GM19324 (cell line): ENCODE measurements around the gene ZNF655.

ENCODE experiments used
- ATAC-seq: cut with Tn5 transposase; IDR thresholded peaks from one replicate; pipeline ENCODE4 v1.9.1; 2021; ENCODE audit warnings: mild to moderate bottlenecking, moderate library complexity; ENCODE audit not compliant: unreplicated experiment, low FRiP score

Gene ZNF655

GRCh38 chr7:99601656-99602310 lies 43.3 kb downstream of the ZNF655 start:
- ATAC-seq: no peak

GRCh38 chr7:99605527-99605926 lies 47.1 kb downstream of the ZNF655 start:
- ATAC-seq: no peak

GRCh38 chr7:99606531-99606930 lies 48.1 kb downstream of the ZNF655 start:
- ATAC-seq: no peak

- ATAC-seq: no peak
These were observed 49.1 kb downstream of the ZNF655 start for GRCh38 chr7:99607548-99607947.

- no peak for ATAC-seq
These were observed 56.1 kb downstream of the ZNF655 start for GRCh38 chr7:99614495-99614894.

GRCh38 chr7:99615989-99616358 lies 57.5 kb downstream of the ZNF655 start:
- no peak for ATAC-seq

- peak; percentile 97 for ATAC-seq
These were observed 58.1 kb downstream of the ZNF655 start, which contains the start of gene ZSCAN25 for GRCh38 chr7:99616359-99617191. Gene ZSCAN25, plus strand, starts transcription at chr7:99616946. Its CDS starts 2,661 bp downstream, at chr7:99619607.

- ATAC-seq: no peak
These were observed 58.8 kb downstream of the ZNF655 start for GRCh38 chr7:99617192-99617781.

- no peak for ATAC-seq
These were observed 60.3 kb downstream of the ZNF655 start for GRCh38 chr7:99618726-99619125.

GRCh38 chr7:99619571-99620130 lies 61.2 kb downstream of the ZNF655 start:
- ATAC-seq: no peak

DNA sequence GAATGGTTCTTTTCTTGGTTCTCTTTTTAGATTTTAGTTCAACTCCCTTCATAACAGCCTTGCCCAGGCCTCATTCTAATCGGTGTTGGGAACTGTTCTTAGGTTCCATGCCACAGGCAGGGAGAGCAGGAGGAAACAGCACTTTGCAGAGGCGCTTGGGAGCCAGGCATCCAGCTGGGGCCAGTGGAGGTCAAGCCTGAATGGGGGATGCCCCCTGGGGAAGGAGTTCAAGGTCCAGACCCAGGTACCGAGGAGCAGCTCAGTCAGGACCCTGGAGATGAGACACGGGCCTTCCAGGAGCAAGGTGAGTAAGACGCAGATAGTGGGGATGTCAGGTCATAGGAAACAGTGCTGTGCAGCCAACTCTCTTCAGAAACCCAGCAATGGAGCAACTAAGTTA lies 62.8 kb downstream of the ZNF655 start:
- ATAC-seq: no peak

GRCh38 chr7:99622596-99622995 lies 64.2 kb downstream of the ZNF655 start:
- ATAC-seq: no peak

DNA sequence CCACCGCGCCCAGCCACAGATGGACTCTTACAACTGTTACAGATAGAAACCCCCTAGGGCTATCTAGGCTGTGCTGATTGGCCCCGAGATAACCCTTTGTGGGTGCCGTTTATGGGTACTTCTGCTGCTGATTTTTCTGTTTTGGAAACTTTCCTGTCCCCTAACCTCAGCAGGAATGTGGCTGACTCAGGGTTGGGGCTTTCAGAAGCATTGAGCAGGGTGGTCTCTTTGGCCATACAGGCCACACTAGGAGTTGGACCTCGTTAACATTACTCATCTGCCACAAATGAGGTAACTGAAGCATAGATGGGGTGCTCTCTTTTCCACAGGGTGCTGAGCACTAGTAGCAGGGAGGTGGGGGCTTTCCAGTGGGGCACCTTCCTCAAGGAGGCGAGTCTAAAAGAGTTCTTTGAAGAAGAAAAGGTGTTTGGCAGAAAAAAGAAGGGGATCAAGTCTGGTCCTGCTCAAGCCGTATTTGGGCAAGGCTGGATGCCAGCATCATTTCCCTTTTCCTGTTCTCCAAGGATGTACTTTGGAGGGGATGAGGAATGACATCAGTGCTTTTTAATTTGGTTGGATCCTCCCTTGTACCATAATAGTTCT lies 64.8 kb downstream of the ZNF655 start:
- no peak for ATAC-seq

DNA sequence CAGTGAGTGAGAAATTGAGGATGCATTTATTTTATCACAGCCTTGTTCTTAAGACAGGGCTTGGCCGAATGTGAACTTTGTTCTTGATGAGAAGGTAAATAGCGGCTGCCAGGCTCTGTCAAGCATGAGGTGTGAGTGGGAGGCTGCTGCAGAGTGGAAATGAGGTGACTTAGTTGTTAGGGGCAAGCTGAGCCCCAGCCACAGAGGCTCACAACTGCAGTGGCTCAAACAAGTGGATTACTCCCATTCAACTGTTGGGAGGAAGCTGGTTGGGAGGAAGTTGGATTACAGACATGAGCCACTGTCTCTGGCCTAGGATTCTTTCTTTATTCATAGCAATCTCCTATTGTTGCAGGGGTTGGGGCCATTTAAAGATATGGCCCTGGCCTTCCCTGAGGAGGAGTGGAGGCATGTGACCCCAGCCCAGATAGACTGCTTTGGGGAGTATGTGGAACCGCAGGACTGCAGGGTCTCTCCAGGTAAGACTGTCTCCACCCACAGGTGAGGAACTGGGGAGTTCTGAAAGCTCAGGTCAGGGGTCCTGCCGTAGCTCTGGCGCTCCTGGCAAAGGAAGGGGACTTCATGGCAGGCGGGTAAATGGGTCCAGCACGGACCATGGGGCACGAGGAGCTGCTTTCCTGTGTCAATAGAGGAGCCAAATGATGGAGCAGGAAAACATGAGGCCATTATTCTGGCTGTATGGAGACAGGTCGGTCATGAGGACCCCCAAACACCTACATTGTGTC lies 65.4 kb downstream of the ZNF655 start:
- ATAC-seq: no peak

- ATAC-seq: no peak
These were observed 66.0 kb downstream of the ZNF655 start for GRCh38 chr7:99624484-99624883.

GRCh38 chr7:99625321-99625720 lies 66.9 kb downstream of the ZNF655 start:
- ATAC-seq: no peak

GRCh38 chr7:99625961-99626360 lies 67.5 kb downstream of the ZNF655 start:
- no peak for ATAC-seq
